ENCODE measurements around the gene LATS1. TPM values are rescaled to one million over a fixed set of nuclear protein-coding genes. Genes with fewer than 3 reads are reported as not detected.
"Not testable (repeated sequence)": the region's sequence is repeated elsewhere in the genome, so short reads cannot be mapped to it uniquely, and the experiment has no call there.

Gene LATS1
- polyA plus RNA-seq, 3 donors = 5.2 to 10.3 (median 10.1) TPM

- peak overlapping the region; percentile 67 to 76 for H3K4me3 Mint-ChIP-seq
- no CpG with 5 or more reads among the region's 4 CpGs for WGBS (ENCODE audit: insufficient coverage)
- DNase-seq = peak; percentile 18 to 75 (median 37)
- H3K79me2 ChIP-seq (ENCODE audit: insufficient read depth, low read length) = peaks cover 81% of the 10 kb centered on the region
- H3K27ac Mint-ChIP-seq = peak overlapping the region; percentile 87 to 97 (median 94)
- peaks cover 57 to 68% of the 10 kb centered on the region in 2 donors for H3K4me1 ChIP-seq (ENCODE audit: control insufficient read depth in 1 of 2, insufficient read depth in 2 of 2, low read length in 2 of 2)
- peaks cover 0 to 2% of the 10 kb centered on the region in 2 donors for H3K36me3 ChIP-seq (replicated peaks in 1 of 2; ENCODE audit: control insufficient read depth in 1 of 2, insufficient read depth in 2 of 2, low read length in 2 of 2)
- H3K4me1 Mint-ChIP-seq = peaks cover 62% of the 10 kb centered on the region
- no peak for TF ChIP-seq CTCF (IDR thresholded peaks at IDR 0.05)
- H4K20me1 ChIP-seq (ENCODE audit: insufficient read depth, low read length) = peaks cover 59% of the 10 kb centered on the region
- H3K4me3 ChIP-seq (replicated peaks in 1 of 3; ENCODE audit: low read depth in 2 of 3, low read length in 3 of 3) = peak overlapping the region in 2 of 3 experiments; percentile 11 to 88
- no peaks in the 10 kb centered on the region for H3K9me3 Mint-ChIP-seq
- H2AFZ ChIP-seq (ENCODE audit: insufficient read depth, low read depth, low read length, poor library complexity, severe bottlenecking) = no peak overlapping the region
- H3K36me3 Mint-ChIP-seq = peaks cover 6 to 11% of the 10 kb centered on the region in 2 donors
- peak overlapping the region; percentile 80 to 89 for H3K27ac ChIP-seq (ENCODE audit: low read depth in 1 of 2, low read length in 2 of 2)
- H3K9me3 ChIP-seq (replicated peaks in 1 of 2; ENCODE audit: control insufficient read depth in 1 of 2, insufficient read depth in 1 of 2, low read length in 2 of 2) = no peaks in the 10 kb centered on the region
- peak overlapping the region; percentile 98 for H3K4me2 ChIP-seq (replicated peaks; ENCODE audit: extremely low read depth, low read length, poor library complexity, severe bottlenecking)
- H3K27me3 ChIP-seq (ENCODE audit: control insufficient read depth in 2 of 2, insufficient read depth in 2 of 2, low read length in 2 of 2) = no peaks in the 10 kb centered on the region
- intact Hi-C loops (cut with micrococcal nuclease) = loop anchor here (5.0 kb wide), 1 partner anchor 35 kb away; the partner anchor contains the start of gene LATS1 (in 2 of the 2)
- no peaks in the 10 kb centered on the region for H3K27me3 Mint-ChIP-seq (ENCODE audit: low read depth in 3 of 3)
- no peak overlapping the region for H3K9ac ChIP-seq (ENCODE audit: insufficient read depth, low read length, poor library complexity, severe bottlenecking)
These were observed 34.9 kb upstream of the LATS1 start for GRCh38 chr6:149752600-149753373.

- peak overlapping the region; percentile 69 to 89 for H3K27ac ChIP-seq (ENCODE audit: low read depth in 1 of 2, low read length in 2 of 2)
- H3K36me3 Mint-ChIP-seq = peaks cover 5 to 11% of the 10 kb centered on the region in 2 donors
- H3K27me3 ChIP-seq (ENCODE audit: control insufficient read depth in 2 of 2, insufficient read depth in 2 of 2, low read length in 2 of 2); DNase-seq; H3K9ac ChIP-seq (ENCODE audit: insufficient read depth, low read length, poor library complexity, severe bottlenecking); H3K9me3 Mint-ChIP-seq; H2AFZ ChIP-seq (ENCODE audit: insufficient read depth, low read depth, low read length, poor library complexity, severe bottlenecking); H3K27me3 Mint-ChIP-seq (ENCODE audit: low read depth in 3 of 3); H3K9me3 ChIP-seq (replicated peaks in 1 of 2; ENCODE audit: control insufficient read depth in 1 of 2, insufficient read depth in 1 of 2, low read length in 2 of 2); H3K36me3 ChIP-seq (replicated peaks in 1 of 2; ENCODE audit: control insufficient read depth in 1 of 2, insufficient read depth in 2 of 2, low read length in 2 of 2): not testable (repeated sequence)
- H4K20me1 ChIP-seq (ENCODE audit: insufficient read depth, low read length) = peaks cover 51% of the 10 kb centered on the region
- H3K4me1 ChIP-seq (ENCODE audit: control insufficient read depth in 1 of 2, insufficient read depth in 2 of 2, low read length in 2 of 2) = peaks cover 58 to 70% of the 10 kb centered on the region in 2 donors
- peak overlapping the region in 1 of 2 donors; percentile 93 for H3K4me3 Mint-ChIP-seq
- peaks cover 58% of the 10 kb centered on the region for H3K4me1 Mint-ChIP-seq
- H3K4me3 ChIP-seq (replicated peaks in 1 of 3; ENCODE audit: low read depth in 2 of 3, low read length in 3 of 3) = peak overlapping the region in 1 of 3 experiments; percentile 88
- peak overlapping the region; percentile 87 to 97 (median 94) for H3K27ac Mint-ChIP-seq
- WGBS (ENCODE audit: insufficient coverage) = no CpG with 5 or more reads among the region's 5 CpGs
- intact Hi-C loops (cut with micrococcal nuclease) = loop anchor here (5.0 kb wide), 1 partner anchor 35 kb away; the partner anchor contains the start of gene LATS1 (in 2 of the 2)
- H3K4me2 ChIP-seq (replicated peaks; ENCODE audit: extremely low read depth, low read length, poor library complexity, severe bottlenecking) = peak overlapping the region; percentile 98
- H3K79me2 ChIP-seq (ENCODE audit: insufficient read depth, low read length) = peaks cover 75% of the 10 kb centered on the region
These were observed 34.0 kb upstream of the LATS1 start for GRCh38 chr6:149751920-149752319.

Data from CD14-positive monocyte (primary cell).